ENCODE measurements around the gene KCNE1.
"Not testable (repeated sequence)": the region's sequence is repeated elsewhere in the genome, so short reads cannot be mapped to it uniquely, and the experiment has no call there.

KCNE1 gene

GRCh38 chr21:34456180-34456579 is 55.8 kb downstream of the KCNE1 start:
- H2BK12ac ChIP-seq (ENCODE audit: low read length); H3K79me1 ChIP-seq (ENCODE audit: low read depth, low read length); H3K4me3 ChIP-seq (ENCODE audit: low read length in 2 of 2); H4K8ac ChIP-seq (ENCODE audit: low read depth, low read length); H2AFZ ChIP-seq (ENCODE audit: low read length); H3K27ac ChIP-seq (replicated peaks; ENCODE audit: low read length); H3K4me1 ChIP-seq (ENCODE audit: control insufficient read depth in 2 of 2, insufficient read depth in 1 of 2, low read depth in 1 of 2, low read length in 2 of 2); H3K4ac ChIP-seq (ENCODE audit: low read length); DNase-seq (ENCODE audit: low spot score); H2BK5ac ChIP-seq (ENCODE audit: low read length); H3K4me2 ChIP-seq (ENCODE audit: insufficient read depth, low read length, poor library complexity, severe bottlenecking); H3K23ac ChIP-seq (ENCODE audit: low read depth, low read length, poor library complexity); H3K9me3 ChIP-seq (replicated peaks in 1 of 2; ENCODE audit: control insufficient read depth in 2 of 2, insufficient read depth in 1 of 2, low read depth in 1 of 2, low read length in 2 of 2); H2BK120ac ChIP-seq (ENCODE audit: low read depth, low read length); H3K14ac ChIP-seq (ENCODE audit: low read length); H3K27me3 ChIP-seq (ENCODE audit: control insufficient read depth in 3 of 3, insufficient read depth in 3 of 3, low read depth in 1 of 3, low read length in 3 of 3); H4K91ac ChIP-seq (ENCODE audit: low read depth, low read length, poor library complexity); H2AK5ac ChIP-seq (ENCODE audit: low read depth, low read length); H3K36me3 ChIP-seq (replicated peaks in 1 of 2; ENCODE audit: control insufficient read depth in 2 of 2, insufficient read depth in 2 of 2, low read length in 2 of 2); H2BK15ac ChIP-seq (ENCODE audit: low read length); H3K9ac ChIP-seq (ENCODE audit: low read depth, low read length, poor library complexity); H3K18ac ChIP-seq (ENCODE audit: low read length): not testable (repeated sequence)
- WGBS, 2 donors (ENCODE audit: extremely low coverage in 2 of 2, insufficient read length in 2 of 2, insufficient replicate concordance in 1 of 2), result no CpG with 5 or more reads among the region's 6 CpGs

DNA sequence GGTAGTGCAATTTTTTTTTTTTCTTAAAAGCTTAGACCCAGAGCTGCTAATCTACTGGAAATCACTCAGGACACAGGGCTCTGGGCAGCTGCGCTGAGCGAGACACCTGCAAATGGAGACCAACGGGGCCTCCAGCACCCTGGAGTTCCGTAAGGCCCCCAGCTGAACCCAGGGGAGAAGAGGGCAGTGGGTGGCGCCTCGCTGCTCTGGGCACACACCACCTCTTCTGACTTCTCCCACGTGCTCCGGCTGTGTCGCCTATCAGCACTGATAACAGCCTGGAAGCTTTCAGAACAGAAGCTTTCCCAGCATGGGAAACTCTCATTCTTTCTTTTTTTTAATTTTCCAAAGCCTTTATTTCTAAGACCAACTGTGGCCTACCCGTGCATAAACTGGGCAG is 56.4 kb downstream of the KCNE1 start:
- H3K9ac ChIP-seq (ENCODE audit: low read depth, low read length, poor library complexity); H3K27ac ChIP-seq (replicated peaks; ENCODE audit: low read length); H2BK120ac ChIP-seq (ENCODE audit: low read depth, low read length); H4K8ac ChIP-seq (ENCODE audit: low read depth, low read length); H3K36me3 ChIP-seq (replicated peaks in 1 of 2; ENCODE audit: control insufficient read depth in 2 of 2, insufficient read depth in 2 of 2, low read length in 2 of 2); H3K9me3 ChIP-seq (replicated peaks in 1 of 2; ENCODE audit: control insufficient read depth in 2 of 2, insufficient read depth in 1 of 2, low read depth in 1 of 2, low read length in 2 of 2); H3K79me1 ChIP-seq (ENCODE audit: low read depth, low read length); H2AFZ ChIP-seq (ENCODE audit: low read length); H2BK5ac ChIP-seq (ENCODE audit: low read length); H3K4me1 ChIP-seq (ENCODE audit: control insufficient read depth in 2 of 2, insufficient read depth in 1 of 2, low read depth in 1 of 2, low read length in 2 of 2); H3K23ac ChIP-seq (ENCODE audit: low read depth, low read length, poor library complexity); H3K18ac ChIP-seq (ENCODE audit: low read length); H3K14ac ChIP-seq (ENCODE audit: low read length); H3K4me2 ChIP-seq (ENCODE audit: insufficient read depth, low read length, poor library complexity, severe bottlenecking); H2BK12ac ChIP-seq (ENCODE audit: low read length); H3K27me3 ChIP-seq (ENCODE audit: control insufficient read depth in 3 of 3, insufficient read depth in 3 of 3, low read depth in 1 of 3, low read length in 3 of 3); H2BK15ac ChIP-seq (ENCODE audit: low read length); H3K4me3 ChIP-seq (ENCODE audit: low read length in 2 of 2); H4K91ac ChIP-seq (ENCODE audit: low read depth, low read length, poor library complexity); H2AK5ac ChIP-seq (ENCODE audit: low read depth, low read length); DNase-seq (ENCODE audit: low spot score); H3K4ac ChIP-seq (ENCODE audit: low read length): not testable (repeated sequence)
- no CpG with 5 or more reads among the region's 10 CpGs for WGBS, 2 donors (ENCODE audit: extremely low coverage in 2 of 2, insufficient read length in 2 of 2, insufficient replicate concordance in 1 of 2)

DNA sequence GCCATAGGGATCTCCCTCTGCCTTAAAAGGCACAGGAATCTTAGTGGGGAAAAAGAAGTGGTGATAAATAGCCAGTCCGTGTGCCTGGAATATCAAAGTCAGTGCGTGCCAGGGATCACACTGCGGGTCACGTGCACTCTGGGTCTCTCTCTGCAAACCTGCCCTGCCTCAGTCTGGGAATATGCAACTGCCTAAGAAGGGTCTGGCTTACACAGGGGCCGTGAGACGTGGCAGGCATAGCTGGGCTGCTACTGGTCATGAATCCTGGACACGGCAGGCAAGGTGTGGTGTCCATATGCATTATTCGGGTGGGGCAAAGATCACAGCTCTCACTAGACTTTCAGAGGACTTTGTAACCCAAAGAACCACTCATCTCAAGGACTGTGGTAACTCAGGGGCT is 65.0 kb downstream of the KCNE1 start:
- H3K9ac ChIP-seq (ENCODE audit: low read depth, low read length, poor library complexity); H2BK120ac ChIP-seq (ENCODE audit: low read depth, low read length); H4K8ac ChIP-seq (ENCODE audit: low read depth, low read length); DNase-seq (ENCODE audit: low spot score); H3K14ac ChIP-seq (ENCODE audit: low read length); H3K27me3 ChIP-seq (ENCODE audit: control insufficient read depth in 3 of 3, insufficient read depth in 3 of 3, low read depth in 1 of 3, low read length in 3 of 3); H3K79me1 ChIP-seq (ENCODE audit: low read depth, low read length); H2AFZ ChIP-seq (ENCODE audit: low read length); H2BK15ac ChIP-seq (ENCODE audit: low read length); H2BK12ac ChIP-seq (ENCODE audit: low read length); H2BK5ac ChIP-seq (ENCODE audit: low read length); H3K23ac ChIP-seq (ENCODE audit: low read depth, low read length, poor library complexity); H3K18ac ChIP-seq (ENCODE audit: low read length); H3K4me2 ChIP-seq (ENCODE audit: insufficient read depth, low read length, poor library complexity, severe bottlenecking); H3K9me3 ChIP-seq (replicated peaks in 1 of 2; ENCODE audit: control insufficient read depth in 2 of 2, insufficient read depth in 1 of 2, low read depth in 1 of 2, low read length in 2 of 2); H3K4me3 ChIP-seq (ENCODE audit: low read length in 2 of 2); H3K4me1 ChIP-seq (ENCODE audit: control insufficient read depth in 2 of 2, insufficient read depth in 1 of 2, low read depth in 1 of 2, low read length in 2 of 2); H4K91ac ChIP-seq (ENCODE audit: low read depth, low read length, poor library complexity); H3K27ac ChIP-seq (replicated peaks; ENCODE audit: low read length); H2AK5ac ChIP-seq (ENCODE audit: low read depth, low read length); H3K4ac ChIP-seq (ENCODE audit: low read length); H3K36me3 ChIP-seq (replicated peaks in 1 of 2; ENCODE audit: control insufficient read depth in 2 of 2, insufficient read depth in 2 of 2, low read length in 2 of 2): not testable (repeated sequence)
- whole genome bisulfite sequencing, 2 donors (ENCODE audit: extremely low coverage in 2 of 2, insufficient read length in 2 of 2, insufficient replicate concordance in 1 of 2), result no CpG with 5 or more reads among the region's 8 CpGs

DNA sequence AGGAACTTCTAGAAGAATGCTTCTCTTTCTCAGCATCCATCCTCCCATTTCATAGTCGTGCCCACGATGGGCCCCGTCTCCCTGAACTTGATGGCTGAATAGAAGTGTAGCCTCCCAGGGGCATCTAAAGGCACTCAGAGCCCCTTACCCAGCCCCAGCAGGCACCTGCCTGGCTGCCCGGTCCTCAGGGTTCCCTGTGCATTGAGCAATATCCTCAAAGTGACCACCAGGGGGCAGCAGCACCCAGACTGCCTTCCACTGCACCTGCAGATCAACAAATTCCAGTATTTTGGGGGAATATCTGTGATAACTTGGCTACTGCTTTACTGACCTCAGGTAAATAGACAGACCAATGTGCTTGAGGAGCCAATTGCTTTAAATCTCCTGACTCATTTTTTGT is 68.5 kb downstream of the KCNE1 start:
- H3K79me1 ChIP-seq (ENCODE audit: low read depth, low read length); H4K8ac ChIP-seq (ENCODE audit: low read depth, low read length); H3K9me3 ChIP-seq (replicated peaks in 1 of 2; ENCODE audit: control insufficient read depth in 2 of 2, insufficient read depth in 1 of 2, low read depth in 1 of 2, low read length in 2 of 2); H3K27ac ChIP-seq (replicated peaks; ENCODE audit: low read length); H2BK5ac ChIP-seq (ENCODE audit: low read length); H2BK15ac ChIP-seq (ENCODE audit: low read length); H2AK5ac ChIP-seq (ENCODE audit: low read depth, low read length); H3K36me3 ChIP-seq (replicated peaks in 1 of 2; ENCODE audit: control insufficient read depth in 2 of 2, insufficient read depth in 2 of 2, low read length in 2 of 2); H2BK120ac ChIP-seq (ENCODE audit: low read depth, low read length); H3K9ac ChIP-seq (ENCODE audit: low read depth, low read length, poor library complexity); H3K4ac ChIP-seq (ENCODE audit: low read length); H4K91ac ChIP-seq (ENCODE audit: low read depth, low read length, poor library complexity); H3K18ac ChIP-seq (ENCODE audit: low read length); H3K27me3 ChIP-seq (ENCODE audit: control insufficient read depth in 3 of 3, insufficient read depth in 3 of 3, low read depth in 1 of 3, low read length in 3 of 3); H3K4me2 ChIP-seq (ENCODE audit: insufficient read depth, low read length, poor library complexity, severe bottlenecking); H3K4me1 ChIP-seq (ENCODE audit: control insufficient read depth in 2 of 2, insufficient read depth in 1 of 2, low read depth in 1 of 2, low read length in 2 of 2); DNase-seq (ENCODE audit: low spot score); H2BK12ac ChIP-seq (ENCODE audit: low read length); H3K14ac ChIP-seq (ENCODE audit: low read length); H3K23ac ChIP-seq (ENCODE audit: low read depth, low read length, poor library complexity); H2AFZ ChIP-seq (ENCODE audit: low read length); H3K4me3 ChIP-seq (ENCODE audit: low read length in 2 of 2): not testable (repeated sequence)
- no CpG with 5 or more reads among the region's 4 CpGs for WGBS, 2 donors (ENCODE audit: extremely low coverage in 2 of 2, insufficient read length in 2 of 2, insufficient replicate concordance in 1 of 2)

Data from neuronal stem cell (in vitro differentiated cells).